GM12891 (cell line): ENCODE data around the gene RIMKLB.

Experiments
- POLR2A ChIP-seq: IDR thresholded peaks from 2 replicates; pipeline ENCODE4 v1.6.1; 2011; ENCODE audit warnings: low read depth, low read length, control low read depth
- SPI1 ChIP-seq: IDR thresholded peaks from 2 replicates; pipeline ENCODE4 v1.6.1; 2011; ENCODE audit warnings: low read depth, low read length, control low read depth
- TAF1 ChIP-seq: IDR thresholded peaks from 2 replicates; pipeline ENCODE4 v1.6.1; 2011; ENCODE audit warnings: low read depth, low read length, control low read depth

- no peak for TF ChIP-seq POLR2A
- no peak for TF ChIP-seq SPI1
- TF ChIP-seq TAF1, result no peak
Measured at GRCh38 chr12:8681129-8681884, 16.5 kb upstream of the RIMKLB start.
